Calu3 (cell line): Measurements from ENCODE around the gene EYS. TPM values are rescaled to one million over a fixed set of nuclear protein-coding genes. Genes with fewer than 3 reads are reported as not detected.
"Not testable (repeated sequence)": the region's sequence is repeated elsewhere in the genome, so short reads cannot be mapped to it uniquely, and the experiment has no call there.

Experiments used
- BruUV-seq: library from RNA; stranded (reverse); fragments of 400-500 nt; replicated peaks from 2 replicates; lab custom pipeline; 2021; lab: Mats Ljungman, UMichigan
- CTCF ChIA-PET: fragments of 300-600 bp; sonication (Branson Sonifier 250); formaldehyde crosslinking; loops from one replicate; lab custom pipeline; 2022; ENCODE audit warnings: antibody characterized with exemption; lab: Charles Lee
- DNase-seq: peaks from one replicate; pipeline ENCODE4 v3.0.0; 2022
- H3K27ac Mint-ChIP-seq: one replicate; pipeline ENCODE4 v1.8.0; 2022; ENCODE audit warnings: mixed read lengths; ENCODE audit not compliant: unreplicated experiment
- H3K27me3 Mint-ChIP-seq: one replicate; pipeline ENCODE4 v1.8.0; 2022; ENCODE audit warnings: mixed read lengths; ENCODE audit not compliant: unreplicated experiment
- H3K36me3 Mint-ChIP-seq: one replicate; pipeline ENCODE4 v1.8.0; 2022; ENCODE audit warnings: mild to moderate bottlenecking, moderate library complexity, mixed read lengths; ENCODE audit not compliant: insufficient read depth, unreplicated experiment
- H3K4me1 Mint-ChIP-seq: one replicate; pipeline ENCODE4 v1.8.0; 2022; ENCODE audit warnings: mild to moderate bottlenecking, low read depth, mixed read lengths; ENCODE audit not compliant: unreplicated experiment
- H3K4me3 Mint-ChIP-seq: one replicate; pipeline ENCODE4 v1.8.0; 2022; ENCODE audit warnings: mild to moderate bottlenecking, low read depth, moderate library complexity, mixed read lengths; ENCODE audit not compliant: unreplicated experiment
- H3K9me3 Mint-ChIP-seq: one replicate; pipeline ENCODE4 v1.8.0; 2022; ENCODE audit warnings: low read depth, mixed read lengths; ENCODE audit not compliant: unreplicated experiment
- intact Hi-C: fragments of 100-400 bp; cut with micrococcal nuclease; formaldehyde crosslinking; loops from one replicate; pipeline ENCODE4 v1.10.0; 2022; ENCODE audit not compliant: unreplicated experiment
- total RNA-seq: library from RNA; stranded (reverse); gene quantifications from 2 replicates; pipeline ENCODE4 v1.2.3, GENCODE V29; 2022
- TF ChIP-seq, protein P1 (sequence below): fragments of 200-600 bp; IDR thresholded peaks from one replicate; pipeline ENCODE4 v1.8.0; 2022; ENCODE audit warnings: antibody characterized with exemption; ENCODE audit not compliant: unreplicated experiment

Gene EYS
- total RNA-seq, 1 experiment from 2014 or later: not detected

GRCh38 chr6:65350530-65350929, 356.5 kb downstream of the EYS start:
- TF ChIP-seq, protein P1, sequence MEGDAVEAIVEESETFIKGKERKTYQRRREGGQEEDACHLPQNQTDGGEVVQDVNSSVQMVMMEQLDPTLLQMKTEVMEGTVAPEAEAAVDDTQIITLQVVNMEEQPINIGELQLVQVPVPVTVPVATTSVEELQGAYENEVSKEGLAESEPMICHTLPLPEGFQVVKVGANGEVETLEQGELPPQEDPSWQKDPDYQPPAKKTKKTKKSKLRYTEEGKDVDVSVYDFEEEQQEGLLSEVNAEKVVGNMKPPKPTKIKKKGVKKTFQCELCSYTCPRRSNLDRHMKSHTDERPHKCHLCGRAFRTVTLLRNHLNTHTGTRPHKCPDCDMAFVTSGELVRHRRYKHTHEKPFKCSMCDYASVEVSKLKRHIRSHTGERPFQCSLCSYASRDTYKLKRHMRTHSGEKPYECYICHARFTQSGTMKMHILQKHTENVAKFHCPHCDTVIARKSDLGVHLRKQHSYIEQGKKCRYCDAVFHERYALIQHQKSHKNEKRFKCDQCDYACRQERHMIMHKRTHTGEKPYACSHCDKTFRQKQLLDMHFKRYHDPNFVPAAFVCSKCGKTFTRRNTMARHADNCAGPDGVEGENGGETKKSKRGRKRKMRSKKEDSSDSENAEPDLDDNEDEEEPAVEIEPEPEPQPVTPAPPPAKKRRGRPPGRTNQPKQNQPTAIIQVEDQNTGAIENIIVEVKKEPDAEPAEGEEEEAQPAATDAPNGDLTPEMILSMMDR: no peak
- CTCF ChIA-PET: no interaction called here
- Mint-ChIP-seq H3K4me3 (no peak overlapping the region), H3K27me3 (no peaks in the 10 kb centered on the region), H3K9me3 (peaks cover 13% of the 10 kb centered on the region), H3K4me1 (no peaks in the 10 kb centered on the region), H3K27ac (no peak overlapping the region), H3K36me3 (no peaks in the 10 kb centered on the region)
- no peak for DNase-seq
- no TSS peak for BruUV-seq
- intact Hi-C loops: no loop called here

DNA sequence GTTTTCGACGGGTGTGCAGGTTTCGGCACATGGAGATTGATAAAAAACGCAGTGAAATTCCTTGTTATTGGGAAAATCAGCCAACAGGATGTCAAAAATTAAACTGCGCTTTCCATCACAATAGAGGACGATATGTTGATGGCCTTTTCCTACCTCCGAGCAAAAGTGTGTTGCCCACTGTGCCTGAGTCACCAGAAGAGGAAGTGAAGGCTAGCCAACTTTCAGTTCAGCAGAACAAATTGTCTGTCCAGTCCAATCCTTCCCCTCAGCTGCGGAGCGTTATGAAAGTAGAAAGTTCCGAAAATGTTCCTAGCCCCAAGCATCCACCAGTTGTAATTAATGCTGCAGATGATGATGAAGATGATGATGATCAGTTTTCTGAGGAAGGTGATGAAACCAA, 404.4 kb downstream of the EYS start:
- intact Hi-C loops, H3K27me3 Mint-ChIP-seq, DNase-seq, H3K27ac Mint-ChIP-seq, H3K4me3 Mint-ChIP-seq, H3K4me1 Mint-ChIP-seq, BruUV-seq, CTCF ChIA-PET, H3K36me3 Mint-ChIP-seq, H3K9me3 Mint-ChIP-seq: not testable (repeated sequence)

GRCh38 chr6:65299236-65299635, 407.8 kb downstream of the EYS start:
- H3K9me3 Mint-ChIP-seq: peaks cover 4% of the 10 kb centered on the region
- H3K27me3 Mint-ChIP-seq: no peaks in the 10 kb centered on the region
- no peaks in the 10 kb centered on the region for H3K36me3 Mint-ChIP-seq
- no peak for DNase-seq
- intact Hi-C loops: no loop called here
- no TSS peak for BruUV-seq
- H3K27ac Mint-ChIP-seq: no peak overlapping the region
- H3K4me3 Mint-ChIP-seq: no peak overlapping the region
- TF ChIP-seq, protein P1: no peak
- no peaks in the 10 kb centered on the region for H3K4me1 Mint-ChIP-seq
- CTCF ChIA-PET: no interaction called here

GRCh38 chr6:65295812-65296211, 411.2 kb downstream of the EYS start:
- DNase-seq: no peak
- H3K4me1 Mint-ChIP-seq: no peaks in the 10 kb centered on the region
- no peaks in the 10 kb centered on the region for H3K27me3 Mint-ChIP-seq
- no peaks in the 10 kb centered on the region for H3K36me3 Mint-ChIP-seq
- intact Hi-C loops: no loop called here
- no peak overlapping the region for H3K27ac Mint-ChIP-seq
- BruUV-seq: no TSS peak
- TF ChIP-seq, protein P1: no peak
- CTCF ChIA-PET: no interaction called here
- no peak overlapping the region for H3K4me3 Mint-ChIP-seq
- H3K9me3 Mint-ChIP-seq: peaks cover 9% of the 10 kb centered on the region

- DNase-seq: no peak
- TF ChIP-seq, protein P1: no peak
- Mint-ChIP-seq H3K27me3 (no peaks in the 10 kb centered on the region), H3K4me1 (no peaks in the 10 kb centered on the region), H3K4me3 (no peak overlapping the region), H3K9me3 (peaks cover 8% of the 10 kb centered on the region), H3K27ac (no peak overlapping the region), H3K36me3 (no peaks in the 10 kb centered on the region)
- intact Hi-C loops: no loop called here
- BruUV-seq: no TSS peak
- CTCF ChIA-PET: no interaction called here
Measured at GRCh38 chr6:65289491-65289890, 417.5 kb downstream of the EYS start.
